Measurements from ENCODE around the gene SLC15A5. TPM values are rescaled to one million over a fixed set of nuclear protein-coding genes. Genes with fewer than 3 reads are reported as not detected.

SLC15A5 gene
- total RNA-seq, result not detected

GRCh38 chr12:16277585-16277984 lies at the start of gene SLC15A5:
TSS of gene SLC15A5 (minus strand) at chr12:16277685. CDS start at chr12:16277685, 0 bp downstream.
- Mint-ChIP-seq H3K4me3 (no peak within 1 kb of the TSS), H3K4me1 (ENCODE audit: low read depth) (no peaks in the 10 kb centered on the region), H3K27me3 (ENCODE audit: low read depth) (no peaks in the 10 kb centered on the region), H3K27ac (no peak within 1 kb of the TSS), H3K9me3 (ENCODE audit: insufficient read depth) (peaks cover 8% of the 10 kb centered on the region), H3K36me3 (ENCODE audit: low read depth) (no peaks in the 10 kb centered on the region)
- ATAC-seq (no peak), DNase-seq (no peak)
- ChIA-PET POLR2A (no interaction called here), CTCF (no interaction called here)

GRCh38 chr12:16325426-16325825 lies 47.9 kb upstream of the SLC15A5 start:
- Mint-ChIP-seq H3K4me3 (no peak overlapping the region), H3K27ac (no peak overlapping the region), H3K27me3 (ENCODE audit: low read depth) (no peaks in the 10 kb centered on the region), H3K4me1 (ENCODE audit: low read depth) (no peaks in the 10 kb centered on the region), H3K36me3 (ENCODE audit: low read depth) (no peaks in the 10 kb centered on the region), H3K9me3 (ENCODE audit: insufficient read depth) (peaks cover 9% of the 10 kb centered on the region)
- ChIA-PET POLR2A (no interaction called here), CTCF (no interaction called here)
- no peak for ATAC-seq
- no peak for DNase-seq

- H3K9me3 Mint-ChIP-seq (ENCODE audit: insufficient read depth), result peaks cover 11% of the 10 kb centered on the region
- no peak for DNase-seq
- no peak for ATAC-seq
- H3K4me1 Mint-ChIP-seq (ENCODE audit: low read depth), result no peaks in the 10 kb centered on the region
- POLR2A ChIA-PET, result no interaction called here
- H3K36me3 Mint-ChIP-seq (ENCODE audit: low read depth), result no peaks in the 10 kb centered on the region
- H3K27me3 Mint-ChIP-seq (ENCODE audit: low read depth), result no peaks in the 10 kb centered on the region
- CTCF ChIA-PET, result no interaction called here
- H3K4me3 Mint-ChIP-seq, result no peak overlapping the region
- H3K27ac Mint-ChIP-seq, result no peak overlapping the region
Measured at GRCh38 chr12:16324772-16325171, 47.3 kb upstream of the SLC15A5 start.

GRCh38 chr12:16324272-16324671 lies 46.8 kb upstream of the SLC15A5 start:
- Mint-ChIP-seq H3K27me3 (ENCODE audit: low read depth) (no peaks in the 10 kb centered on the region), H3K4me3 (no peak overlapping the region), H3K9me3 (ENCODE audit: insufficient read depth) (peaks cover 11% of the 10 kb centered on the region), H3K4me1 (ENCODE audit: low read depth) (no peaks in the 10 kb centered on the region), H3K27ac (no peak overlapping the region), H3K36me3 (ENCODE audit: low read depth) (no peaks in the 10 kb centered on the region)
- ChIA-PET CTCF (no interaction called here), POLR2A (no interaction called here)
- ATAC-seq (no peak), DNase-seq (no peak)

GRCh38 chr12:16323638-16324037 lies 46.2 kb upstream of the SLC15A5 start:
- Mint-ChIP-seq H3K27me3 (ENCODE audit: low read depth) (no peaks in the 10 kb centered on the region), H3K27ac (no peak overlapping the region), H3K9me3 (ENCODE audit: insufficient read depth) (peaks cover 11% of the 10 kb centered on the region), H3K4me3 (no peak overlapping the region), H3K4me1 (ENCODE audit: low read depth) (no peaks in the 10 kb centered on the region), H3K36me3 (ENCODE audit: low read depth) (no peaks in the 10 kb centered on the region)
- DNase-seq, result no peak
- ATAC-seq, result no peak
- CTCF ChIA-PET, result no interaction called here
- POLR2A ChIA-PET, result no interaction called here

- Mint-ChIP-seq H3K4me1 (ENCODE audit: low read depth) (no peaks in the 10 kb centered on the region), H3K27me3 (ENCODE audit: low read depth) (no peaks in the 10 kb centered on the region), H3K36me3 (ENCODE audit: low read depth) (no peaks in the 10 kb centered on the region), H3K27ac (no peak overlapping the region), H3K4me3 (no peak overlapping the region), H3K9me3 (ENCODE audit: insufficient read depth) (peaks cover 11% of the 10 kb centered on the region)
- ChIA-PET CTCF (no interaction called here), POLR2A (no interaction called here)
- DNase-seq, result no peak
- no peak for ATAC-seq
Measured at GRCh38 chr12:16323010-16323409, 45.5 kb upstream of the SLC15A5 start.

- POLR2A ChIA-PET, result no interaction called here
Measured at GRCh38 chr12:16310934-16311333, 33.4 kb upstream of the SLC15A5 start.

GRCh38 chr12:16307856-16308475 lies 30.5 kb upstream of the SLC15A5 start:
- no peak for DNase-seq
- H3K4me1 Mint-ChIP-seq (ENCODE audit: low read depth), result no peaks in the 10 kb centered on the region
- no peak overlapping the region for H3K27ac Mint-ChIP-seq
- H3K4me3 Mint-ChIP-seq, result no peak overlapping the region
- no peaks in the 10 kb centered on the region for H3K27me3 Mint-ChIP-seq (ENCODE audit: low read depth)
- H3K9me3 Mint-ChIP-seq (ENCODE audit: insufficient read depth), result peaks cover 9% of the 10 kb centered on the region
- ChIA-PET CTCF (no interaction called here), POLR2A (no interaction called here)
- no peak for ATAC-seq
- no peaks in the 10 kb centered on the region for H3K36me3 Mint-ChIP-seq (ENCODE audit: low read depth)

More at GRCh38 chr12:16310934-16311333, 33.4 kb upstream of the SLC15A5 start:
- Mint-ChIP-seq H3K4me3 (no peak overlapping the region), H3K9me3 (ENCODE audit: insufficient read depth) (peaks cover 9% of the 10 kb centered on the region), H3K27me3 (ENCODE audit: low read depth) (no peaks in the 10 kb centered on the region), H3K4me1 (ENCODE audit: low read depth) (no peaks in the 10 kb centered on the region), H3K36me3 (ENCODE audit: low read depth) (no peaks in the 10 kb centered on the region), H3K27ac (no peak overlapping the region)
- ATAC-seq, result no peak
- no peak for DNase-seq
- CTCF ChIA-PET, result no interaction called here

- POLR2A ChIA-PET, result no interaction called here
- no peak for ATAC-seq
- CTCF ChIA-PET, result no interaction called here
Measured at GRCh38 chr12:16303939-16304338, 26.5 kb upstream of the SLC15A5 start.

GRCh38 chr12:16300736-16301135 lies 23.3 kb upstream of the SLC15A5 start:
- ChIA-PET POLR2A (no interaction called here), CTCF (no interaction called here)
- no peak for ATAC-seq
- Mint-ChIP-seq H3K27ac (no peak overlapping the region), H3K4me3 (no peak overlapping the region), H3K9me3 (ENCODE audit: insufficient read depth) (peaks cover 8% of the 10 kb centered on the region), H3K27me3 (ENCODE audit: low read depth) (no peaks in the 10 kb centered on the region), H3K4me1 (ENCODE audit: low read depth) (no peaks in the 10 kb centered on the region), H3K36me3 (ENCODE audit: low read depth) (no peaks in the 10 kb centered on the region)
- DNase-seq, result no peak

More at GRCh38 chr12:16303939-16304338, 26.5 kb upstream of the SLC15A5 start:
- no peak for DNase-seq
- Mint-ChIP-seq H3K9me3 (ENCODE audit: insufficient read depth) (peaks cover 6% of the 10 kb centered on the region), H3K4me3 (no peak overlapping the region), H3K27me3 (ENCODE audit: low read depth) (no peaks in the 10 kb centered on the region), H3K36me3 (ENCODE audit: low read depth) (no peaks in the 10 kb centered on the region), H3K4me1 (ENCODE audit: low read depth) (no peaks in the 10 kb centered on the region), H3K27ac (no peak overlapping the region)

GRCh38 chr12:16300122-16300521 lies 22.6 kb upstream of the SLC15A5 start:
- ChIA-PET CTCF (no interaction called here), POLR2A (no interaction called here)
- H3K27me3 Mint-ChIP-seq (ENCODE audit: low read depth), result no peaks in the 10 kb centered on the region
- H3K4me1 Mint-ChIP-seq (ENCODE audit: low read depth), result no peaks in the 10 kb centered on the region
- no peak for ATAC-seq
- no peaks in the 10 kb centered on the region for H3K36me3 Mint-ChIP-seq (ENCODE audit: low read depth)
- H3K4me3 Mint-ChIP-seq, result no peak overlapping the region
- peaks cover 11% of the 10 kb centered on the region for H3K9me3 Mint-ChIP-seq (ENCODE audit: insufficient read depth)
- H3K27ac Mint-ChIP-seq, result no peak overlapping the region
- DNase-seq, result no peak

- CTCF ChIA-PET, result no interaction called here
- no peak overlapping the region for H3K4me3 Mint-ChIP-seq
- no peak overlapping the region for H3K27ac Mint-ChIP-seq
- H3K27me3 Mint-ChIP-seq (ENCODE audit: low read depth), result no peaks in the 10 kb centered on the region
- H3K9me3 Mint-ChIP-seq (ENCODE audit: insufficient read depth), result peaks cover 11% of the 10 kb centered on the region
- no peaks in the 10 kb centered on the region for H3K36me3 Mint-ChIP-seq (ENCODE audit: low read depth)
- POLR2A ChIA-PET, result no interaction called here
- no peak for ATAC-seq
- no peaks in the 10 kb centered on the region for H3K4me1 Mint-ChIP-seq (ENCODE audit: low read depth)
- no peak for DNase-seq
Measured at GRCh38 chr12:16299403-16299802, 21.9 kb upstream of the SLC15A5 start.

- Mint-ChIP-seq H3K27me3 (ENCODE audit: low read depth) (no peaks in the 10 kb centered on the region), H3K4me3 (no peak overlapping the region), H3K36me3 (ENCODE audit: low read depth) (no peaks in the 10 kb centered on the region), H3K4me1 (ENCODE audit: low read depth) (no peaks in the 10 kb centered on the region), H3K9me3 (ENCODE audit: insufficient read depth) (peaks cover 11% of the 10 kb centered on the region), H3K27ac (no peak overlapping the region)
- no peak for ATAC-seq
- DNase-seq, result no peak
- ChIA-PET CTCF (no interaction called here), POLR2A (no interaction called here)
Measured at GRCh38 chr12:16297521-16297920, 20.0 kb upstream of the SLC15A5 start.

Data from activated CD8-positive, alpha-beta T cell treated with anti-CD3 and anti-CD28 coated beads, Interleukin-2, amount 10 ng/mL, durations not matched to agents 7 days and 5 days (primary cell).